Measurements from ENCODE around the gene STK24. TPM values are rescaled to one million over a fixed set of nuclear protein-coding genes. Genes with fewer than 3 reads are reported as not detected.

The STK24 gene
- total and polyA plus RNA-seq, 2 of the 4 experiments (the other 2 are of a cell fraction): 29.2 to 43.4 TPM

DNA sequence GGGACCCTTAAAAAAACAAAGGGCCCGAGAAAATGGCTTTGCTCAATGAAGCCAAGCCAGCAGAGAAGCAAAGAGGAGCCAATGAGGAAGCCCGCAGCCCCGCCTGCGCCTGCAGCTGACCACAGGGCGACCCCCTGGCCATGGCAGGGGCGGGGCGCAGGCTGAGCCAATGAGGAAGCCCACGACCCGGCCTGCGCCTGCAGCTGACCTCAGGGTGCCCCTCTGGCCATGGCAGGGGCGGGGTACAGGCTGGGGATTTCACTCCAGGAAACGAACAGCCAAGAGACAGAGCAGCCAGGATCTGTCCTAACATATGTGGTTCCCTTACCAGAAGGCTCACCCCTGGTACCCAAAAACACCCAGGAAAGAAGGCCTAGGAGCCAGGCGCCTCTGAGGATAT lies 101.4 kb downstream of the STK24 start:
- no peak overlapping the region for H3K4me3 ChIP-seq (ENCODE audit: insufficient read depth, low read depth, low read length)
- H2AK9ac ChIP-seq (replicated peaks; ENCODE audit: low read depth, low read length, poor library complexity): no peak overlapping the region
- H3K4me2 ChIP-seq (ENCODE audit: low read depth, low read length): no peak overlapping the region
- H3K56ac ChIP-seq (ENCODE audit: extremely low read depth, insufficient read depth, low read length): no peak overlapping the region
- peaks cover 24% of the 10 kb centered on the region; the same call in 1 of the 2 replicates for H4K20me1 ChIP-seq (ENCODE audit: insufficient read depth, low read length)
- no peak overlapping the region for H3K18ac ChIP-seq (ENCODE audit: low read depth, low read length)
- no peak overlapping the region for H3K14ac ChIP-seq (replicated peaks; ENCODE audit: low read depth, low read length)
- no peak overlapping the region; the same call in 1 of the 2 replicates for H3K23ac ChIP-seq (ENCODE audit: low read depth, low read length)
- H2AK5ac ChIP-seq (ENCODE audit: low read depth, low read length): no peak overlapping the region
- WGBS, 2 experiments (ENCODE audit: extremely low coverage in 2 of 2, insufficient read length in 1 of 2): 73% methylated on average over 10 of the region's 13 CpGs; no CpG with 5 or more reads in 1 of the 2 experiments
- no peaks in the 10 kb centered on the region for H3K27me3 ChIP-seq (ENCODE audit: control insufficient read depth, insufficient read depth, low read length)
- in situ Hi-C loops (cut with MboI; ENCODE audit: low sequenced_read_pairs) (no loop called here), intact Hi-C loops (cut with micrococcal nuclease) (no loop called here), dilution Hi-C loops (cut with HindIII; ENCODE audit: low sequenced_read_pairs, unreplicated experiment) (no loop called here)
- DNase-seq: no peak
- ChIA-PET CTCF (interaction anchor here (0.5 to 1.1 kb wide), 2 partner anchors 8 to 9 kb away, joined by 3 read pairs; no protein-coding TSS in a partner anchor), POLR2A (ENCODE audit: unreplicated experiment) (no interaction called here)
- no peak overlapping the region for H4K5ac ChIP-seq (ENCODE audit: low read depth, low read length)
- no peak overlapping the region for H3K27ac ChIP-seq (ENCODE audit: insufficient read depth, low read length)
- H3K4me1 ChIP-seq (ENCODE audit: control insufficient read depth, insufficient read depth, low read length): peaks cover 15% of the 10 kb centered on the region
- H3K36me3 ChIP-seq (ENCODE audit: control insufficient read depth, insufficient read depth, low read length): peaks cover 29% of the 10 kb centered on the region
- H4K8ac ChIP-seq (ENCODE audit: low read depth in 2 of 2, low read length in 2 of 2): no peak overlapping the region
- no peaks in the 10 kb centered on the region for H3K9me3 ChIP-seq (ENCODE audit: control insufficient read depth, insufficient read depth, low read length)
- H2AFZ ChIP-seq (replicated peaks; ENCODE audit: low read length, poor library complexity): no peak overlapping the region
- no peak overlapping the region for H2BK15ac ChIP-seq (ENCODE audit: low read depth, low read length)
- H3K9me1 ChIP-seq (ENCODE audit: insufficient read depth, low read length): peaks cover 25% of the 10 kb centered on the region
- H3K4ac ChIP-seq (ENCODE audit: low read depth, low read length): no peak overlapping the region
- ATAC-seq (ENCODE audit: low read depth): no peak
- H2BK20ac ChIP-seq (ENCODE audit: low read depth, low read length): no peak overlapping the region; the same call in 1 of the 2 replicates
- no peak overlapping the region for H2BK5ac ChIP-seq (ENCODE audit: low read depth, low read length, poor library complexity, severe bottlenecking)
- TF ChIP-seq ELK1 (IDR thresholded peaks at IDR 0.05; ENCODE audit: borderline replicate concordance, low read depth, low read length): no peak
- no peak for TF ChIP-seq USF2 (IDR thresholded peaks at IDR 0.05; ENCODE audit: low read depth, low read length)
- TF ChIP-seq CHD1 (IDR thresholded peaks at IDR 0.05; ENCODE audit: low read depth, low read length): no peak
- no peak for TF ChIP-seq MAZ (IDR thresholded peaks at IDR 0.05; ENCODE audit: borderline replicate concordance, low read depth, low read length)
- no peak for TF ChIP-seq RCOR1 (IDR thresholded peaks at IDR 0.05; ENCODE audit: insufficient replicate concordance, low read length)
- no peak for TF ChIP-seq MAFK (IDR thresholded peaks at IDR 0.05; ENCODE audit: low read depth, low read length)
- TF ChIP-seq MXI1 (IDR thresholded peaks at IDR 0.05; ENCODE audit: borderline replicate concordance, low read depth, low read length): no peak
- no peak for TF ChIP-seq CTCF (conservative IDR thresholded peaks at IDR 0.05; ENCODE audit: low read depth, low read length)
- TF ChIP-seq POLR2A (IDR thresholded peaks at IDR 0.05; ENCODE audit: low read depth, low read length): no peak
- no peak for TF ChIP-seq BHLHE40 (IDR thresholded peaks at IDR 0.05; ENCODE audit: low read depth, low read length)
- TF ChIP-seq NFE2L2 (IDR thresholded peaks at IDR 0.05; ENCODE audit: low read depth, low read length): no peak
- H4K91ac ChIP-seq (ENCODE audit: insufficient read depth, low read depth, low read length): no peak overlapping the region; the same call in 1 of the 2 replicates
- peaks cover 30 to 88% of the 10 kb centered on the region in 2 experiments for H3K79me1 ChIP-seq (ENCODE audit: low read depth in 1 of 2, low read length in 2 of 2)
- H2BK120ac ChIP-seq (ENCODE audit: low read depth, low read length): peak overlapping the region; percentile 49; the same call in 1 of the 2 replicates
- BruUV-seq (replicated peaks): no TSS peak
- no peak overlapping the region for H3K9ac ChIP-seq (ENCODE audit: low read depth, low read length)
